Fibroblast of the aortic adventitia (primary cell): Measurements from ENCODE around the gene ST13. TPM values are rescaled to one million over a fixed set of nuclear protein-coding genes. Genes with fewer than 3 reads are reported as not detected.
"Not testable (repeated sequence)": the region's sequence is repeated elsewhere in the genome, so short reads cannot be mapped to it uniquely, and the experiment has no call there.

ENCODE experiments used
- DNase-seq: peaks from one replicate; pipeline ENCODE4 v3.0.0-alpha.2; 2010; ENCODE audit warnings: low read depth
- H3K4me3 ChIP-seq: 2 replicates; pipeline ENCODE4 v1.5.1; 2011; ENCODE audit warnings: low read depth, mild to moderate bottlenecking, control low read depth, low read length, moderate library complexity
- total RNA-seq: library from RNA; depleted of rRNA; stranded (reverse); fragments of >200 nt; gene quantifications from 2 replicates; pipeline ENCODE4 v1.2.3, GENCODE V29; 2012; ENCODE audit warnings: low replicate concordance
- TF ChIP-seq, protein P1 (sequence below): IDR thresholded peaks from 2 replicates; pipeline ENCODE4 v1.5.1; 2011; ENCODE audit warnings: mild to moderate bottlenecking, low read length, control low read depth, inconsistent platforms; ENCODE audit not compliant: insufficient read depth

Gene ST13
- total RNA-seq, 1 donor: 154 TPM

DNA sequence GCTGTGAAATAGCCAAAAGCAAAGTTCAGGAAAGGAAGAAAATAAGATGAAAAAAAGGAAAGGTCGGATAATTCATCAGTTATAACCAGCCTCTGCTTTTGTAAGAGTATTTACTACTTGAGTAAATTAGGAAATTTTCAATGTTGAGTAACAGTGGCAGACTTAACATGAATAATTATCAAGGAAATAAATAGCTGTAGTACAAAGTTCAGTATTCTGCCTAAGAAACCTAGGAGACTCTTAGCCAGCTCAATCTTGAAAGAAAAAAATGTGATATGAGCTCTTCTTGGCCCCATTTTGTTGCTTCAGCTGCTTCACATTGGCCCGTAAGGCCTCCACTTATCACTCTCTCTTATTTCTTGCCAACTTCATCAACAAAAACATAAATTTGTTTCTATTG is 22.5 kb upstream of the ST13 start:
- no peak overlapping the region for H3K4me3 ChIP-seq
- DNase-seq: no peak
- TF ChIP-seq, protein P1, sequence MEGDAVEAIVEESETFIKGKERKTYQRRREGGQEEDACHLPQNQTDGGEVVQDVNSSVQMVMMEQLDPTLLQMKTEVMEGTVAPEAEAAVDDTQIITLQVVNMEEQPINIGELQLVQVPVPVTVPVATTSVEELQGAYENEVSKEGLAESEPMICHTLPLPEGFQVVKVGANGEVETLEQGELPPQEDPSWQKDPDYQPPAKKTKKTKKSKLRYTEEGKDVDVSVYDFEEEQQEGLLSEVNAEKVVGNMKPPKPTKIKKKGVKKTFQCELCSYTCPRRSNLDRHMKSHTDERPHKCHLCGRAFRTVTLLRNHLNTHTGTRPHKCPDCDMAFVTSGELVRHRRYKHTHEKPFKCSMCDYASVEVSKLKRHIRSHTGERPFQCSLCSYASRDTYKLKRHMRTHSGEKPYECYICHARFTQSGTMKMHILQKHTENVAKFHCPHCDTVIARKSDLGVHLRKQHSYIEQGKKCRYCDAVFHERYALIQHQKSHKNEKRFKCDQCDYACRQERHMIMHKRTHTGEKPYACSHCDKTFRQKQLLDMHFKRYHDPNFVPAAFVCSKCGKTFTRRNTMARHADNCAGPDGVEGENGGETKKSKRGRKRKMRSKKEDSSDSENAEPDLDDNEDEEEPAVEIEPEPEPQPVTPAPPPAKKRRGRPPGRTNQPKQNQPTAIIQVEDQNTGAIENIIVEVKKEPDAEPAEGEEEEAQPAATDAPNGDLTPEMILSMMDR: no peak

DNA sequence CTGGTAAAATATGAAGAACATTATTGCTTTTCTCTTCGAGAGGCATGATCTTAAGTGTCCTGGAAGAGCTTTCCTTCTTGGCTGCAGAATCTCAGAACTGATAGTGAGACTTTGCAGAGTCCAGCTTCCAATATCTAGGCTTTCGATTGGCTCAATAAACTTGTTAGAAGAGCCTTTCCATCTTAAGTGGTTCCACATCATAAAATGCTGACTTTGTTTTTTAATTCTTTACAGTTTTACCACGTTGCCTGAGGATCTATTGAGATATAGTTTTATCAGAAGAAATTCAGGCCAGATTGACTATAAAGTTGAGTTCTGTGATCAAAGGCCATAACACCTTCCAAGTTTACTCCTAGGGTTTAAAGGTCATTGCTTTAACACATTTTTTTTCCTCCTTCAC is 21.0 kb upstream of the ST13 start:
- DNase-seq: no peak
- no peak overlapping the region for H3K4me3 ChIP-seq
- TF ChIP-seq, protein P1: no peak

DNA sequence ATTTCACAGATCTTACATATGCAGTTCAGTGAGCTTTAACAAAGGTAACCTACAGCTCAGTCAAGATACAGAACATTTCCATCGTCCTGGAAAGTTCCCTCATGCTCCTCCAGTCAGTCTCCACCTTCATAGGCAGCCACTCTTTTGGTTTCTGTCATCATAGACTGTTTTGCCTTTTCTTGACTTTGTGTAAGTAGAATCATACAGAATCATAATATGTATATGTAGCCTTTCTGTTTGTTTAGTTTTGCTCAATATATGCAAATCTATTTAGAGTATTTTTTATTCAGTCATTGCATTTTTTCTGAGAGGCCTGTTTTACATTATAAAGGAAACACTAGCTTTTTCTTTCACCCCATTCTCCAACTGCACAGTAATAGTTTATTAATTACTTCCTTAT is 20.5 kb upstream of the ST13 start:
- TF ChIP-seq, protein P1: no peak
- no peak overlapping the region for H3K4me3 ChIP-seq
- DNase-seq: no peak

DNA sequence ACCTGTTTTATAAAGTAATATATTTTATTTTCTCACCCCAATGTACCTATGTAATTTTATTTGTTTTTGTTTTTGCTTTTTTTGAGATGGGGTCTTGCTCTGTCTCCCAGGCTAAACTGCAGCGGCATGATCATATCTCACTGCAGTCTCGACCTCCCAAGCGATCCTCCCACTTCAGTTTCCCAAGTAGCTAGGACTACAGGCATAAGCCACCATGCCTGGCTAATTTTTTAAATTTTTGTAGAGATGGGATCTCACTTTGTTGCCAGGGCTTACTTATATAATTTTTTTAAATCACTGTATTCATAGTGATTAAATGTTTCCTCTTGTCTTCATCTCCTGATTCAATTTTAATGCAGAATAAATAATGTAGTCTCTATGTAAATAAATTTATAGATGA is 18.7 kb upstream of the ST13 start:
- TF ChIP-seq, protein P1: no peak
- DNase-seq: no peak
- no peak overlapping the region for H3K4me3 ChIP-seq

DNA sequence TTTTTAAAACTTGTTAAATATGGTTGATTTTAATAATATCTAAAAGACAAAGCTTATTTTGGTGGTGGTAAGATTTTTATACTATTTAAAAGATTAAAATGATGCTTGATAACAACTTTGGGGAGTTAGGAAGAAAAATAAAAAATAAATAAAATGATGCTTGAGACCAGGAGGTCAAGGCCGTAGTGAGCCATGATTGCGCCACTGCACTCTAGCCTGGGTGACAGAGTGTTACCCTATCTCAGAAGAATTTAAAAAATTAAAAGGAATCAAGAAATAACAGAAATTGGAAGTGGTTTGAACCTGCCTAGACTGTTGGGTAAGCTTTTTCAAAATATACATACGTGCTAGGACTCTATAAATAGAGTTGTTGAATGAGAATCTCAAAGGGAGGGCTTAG is 17.6 kb upstream of the ST13 start:
- no peak for DNase-seq
- H3K4me3 ChIP-seq: no peak overlapping the region
- TF ChIP-seq, protein P1: no peak

DNA sequence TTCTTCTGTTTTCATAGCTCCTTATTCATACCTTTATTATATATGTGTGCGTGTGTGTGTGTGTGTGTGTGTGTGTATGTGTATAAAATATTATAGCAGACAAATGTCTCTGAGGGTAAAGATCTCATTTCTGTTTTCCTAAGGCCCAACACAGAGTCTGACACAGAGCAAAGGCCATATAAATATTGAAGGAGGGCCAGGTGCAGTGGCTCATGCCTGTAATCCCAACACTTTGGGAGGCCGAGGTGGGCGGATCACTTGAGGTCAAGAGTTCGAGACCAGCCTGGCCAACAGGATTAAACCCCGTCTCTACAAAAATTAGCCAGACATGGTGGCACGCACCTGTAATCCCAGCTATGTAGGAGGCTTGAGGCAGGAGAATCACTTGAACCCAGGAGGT is 11.9 kb upstream of the ST13 start:
- DNase-seq, H3K4me3 ChIP-seq: not testable (repeated sequence)

DNA sequence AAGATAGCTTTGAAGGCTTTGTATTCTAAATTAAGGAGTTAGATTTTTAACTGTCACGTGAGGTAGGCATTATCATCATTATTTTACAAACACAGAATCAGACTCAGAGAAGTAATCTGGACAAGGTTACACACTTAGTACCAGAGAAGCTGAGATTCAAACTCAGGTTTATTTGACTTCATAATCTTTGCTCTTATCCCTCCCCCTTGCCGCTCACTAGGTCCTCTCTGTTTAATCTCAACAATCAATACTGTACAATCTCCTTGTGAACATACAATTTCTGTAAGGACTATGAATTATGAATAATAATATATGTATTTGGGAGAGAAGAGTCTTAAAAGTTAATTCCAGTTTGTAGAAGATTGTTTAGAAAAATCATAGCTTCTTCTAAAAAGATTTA is 10.7 kb upstream of the ST13 start:
- no peak overlapping the region for H3K4me3 ChIP-seq
- TF ChIP-seq, protein P1: no peak
- DNase-seq: no peak
